Measurements from ENCODE around the gene XPNPEP3.
"Not testable (repeated sequence)": the region's sequence is repeated elsewhere in the genome, so short reads cannot be mapped to it uniquely, and the experiment has no call there.

The XPNPEP3 gene

GRCh38 chr22:40857309-40857855, 434 bp downstream of the XPNPEP3 start:
- no peak for DNase-seq (ENCODE audit: low read depth in 2 of 2)

- no peak for DNase-seq (ENCODE audit: low read depth in 2 of 2)
Measured at GRCh38 chr22:40862013-40862412, 5.1 kb downstream of the XPNPEP3 start, which contains the start of gene DNAJB7. Gene DNAJB7, minus strand, starts transcription at chr22:40862113. Its CDS starts 119 bp downstream, at chr22:40861994.

- no peak for DNase-seq (ENCODE audit: low read depth in 2 of 2)
Measured at GRCh38 chr22:40862537-40862936, 5.6 kb downstream of the XPNPEP3 start.

- no peak for DNase-seq (ENCODE audit: low read depth in 2 of 2)
Measured at GRCh38 chr22:40867109-40867508, 10.2 kb downstream of the XPNPEP3 start.

GRCh38 chr22:40868379-40868778, 11.4 kb downstream of the XPNPEP3 start:
- DNase-seq (ENCODE audit: low read depth in 2 of 2): not testable (repeated sequence)

GRCh38 chr22:40874016-40874415, 17.1 kb downstream of the XPNPEP3 start:
- no peak for DNase-seq (ENCODE audit: low read depth in 2 of 2)

- no peak for DNase-seq (ENCODE audit: low read depth in 2 of 2)
Measured at GRCh38 chr22:40875111-40875510, 18.2 kb downstream of the XPNPEP3 start.

GRCh38 chr22:40876907-40877306, 20.0 kb downstream of the XPNPEP3 start:
- no peak for DNase-seq (ENCODE audit: low read depth in 2 of 2)

GRCh38 chr22:40877488-40877887, 20.5 kb downstream of the XPNPEP3 start:
- no peak for DNase-seq (ENCODE audit: low read depth in 2 of 2)

GRCh38 chr22:40878922-40879321, 22.0 kb downstream of the XPNPEP3 start:
- no peak for DNase-seq (ENCODE audit: low read depth in 2 of 2)

GRCh38 chr22:40889116-40889515, 32.2 kb downstream of the XPNPEP3 start:
- no peak for DNase-seq (ENCODE audit: low read depth in 2 of 2)

- no peak for DNase-seq (ENCODE audit: low read depth in 2 of 2)
Measured at GRCh38 chr22:40890881-40891280, 33.9 kb downstream of the XPNPEP3 start.

GRCh38 chr22:40894417-40894816, 37.5 kb downstream of the XPNPEP3 start:
- DNase-seq (ENCODE audit: low read depth in 2 of 2): no peak

GRCh38 chr22:40898850-40899357, 42.0 kb downstream of the XPNPEP3 start:
- peak in 1 of 2 donors; percentile 16 for DNase-seq (ENCODE audit: low read depth in 2 of 2)

GRCh38 chr22:40904101-40904500, 47.2 kb downstream of the XPNPEP3 start:
- no peak for DNase-seq (ENCODE audit: low read depth in 2 of 2)

- no peak for DNase-seq (ENCODE audit: low read depth in 2 of 2)
Measured at GRCh38 chr22:40908895-40909294, 51.9 kb downstream of the XPNPEP3 start.

GRCh38 chr22:40911772-40912171, 54.8 kb downstream of the XPNPEP3 start:
- no peak for DNase-seq (ENCODE audit: low read depth in 2 of 2)

- DNase-seq (ENCODE audit: low read depth in 2 of 2): not testable (repeated sequence)
Measured at GRCh38 chr22:40912987-40913386, 56.0 kb downstream of the XPNPEP3 start.

GRCh38 chr22:40919446-40919845, 62.5 kb downstream of the XPNPEP3 start:
- DNase-seq (ENCODE audit: low read depth in 2 of 2): no peak

GRCh38 chr22:40920526-40920925, 63.6 kb downstream of the XPNPEP3 start:
- DNase-seq (ENCODE audit: low read depth in 2 of 2): no peak

- no peak for DNase-seq (ENCODE audit: low read depth in 2 of 2)
Measured at GRCh38 chr22:40922484-40923303, 65.7 kb downstream of the XPNPEP3 start.

- DNase-seq (ENCODE audit: low read depth in 2 of 2): no peak
Measured at GRCh38 chr22:40928657-40929056, 71.7 kb downstream of the XPNPEP3 start.

- no peak for DNase-seq (ENCODE audit: low read depth in 2 of 2)
Measured at GRCh38 chr22:40932396-40932795, 75.4 kb downstream of the XPNPEP3 start.
